NCI-H1694 treated with DMSO at 0.1 percent for 48 hours (cell line): Measurements from ENCODE around the gene FBXO10.
"Not testable (repeated sequence)": the region's sequence is repeated elsewhere in the genome, so short reads cannot be mapped to it uniquely, and the experiment has no call there.

Experiments used
- DNase-seq: peaks from one replicate; lab custom pipeline; 2025; lab: John Stamatoyannopoulos, UW

Gene FBXO10

GRCh38 chr9:37512437-37512836, 63.7 kb downstream of the FBXO10 start:
- DNase-seq, result no peak

GRCh38 chr9:37511016-37512010, 64.9 kb downstream of the FBXO10 start:
- DNase-seq, result no peak

- not testable (repeated sequence) for DNase-seq
Measured at GRCh38 chr9:37510053-37510452, 66.1 kb downstream of the FBXO10 start.

- DNase-seq, result no peak
Measured at GRCh38 chr9:37509536-37509935, 66.6 kb downstream of the FBXO10 start.

- DNase-seq, result no peak
Measured at GRCh38 chr9:37508834-37509206, 67.4 kb downstream of the FBXO10 start.

GRCh38 chr9:37508135-37508833, 67.9 kb downstream of the FBXO10 start:
- no peak for DNase-seq

- no peak for DNase-seq
Measured at GRCh38 chr9:37507566-37508134, 68.5 kb downstream of the FBXO10 start.

GRCh38 chr9:37504605-37505004, 71.6 kb downstream of the FBXO10 start:
- no peak for DNase-seq

GRCh38 chr9:37503736-37504135, 72.4 kb downstream of the FBXO10 start:
- no peak for DNase-seq

- no peak for DNase-seq
Measured at GRCh38 chr9:37501957-37502596, 74.1 kb downstream of the FBXO10 start.

GRCh38 chr9:37499297-37499696, 76.9 kb downstream of the FBXO10 start:
- no peak for DNase-seq

- DNase-seq, result no peak
Measured at GRCh38 chr9:37498457-37498856, 77.7 kb downstream of the FBXO10 start.

- no peak for DNase-seq
Measured at GRCh38 chr9:37497320-37497719, 78.9 kb downstream of the FBXO10 start.

- DNase-seq, result no peak
Measured at GRCh38 chr9:37496020-37496419, 80.2 kb downstream of the FBXO10 start.

GRCh38 chr9:37495571-37495970, 80.6 kb downstream of the FBXO10 start:
- no peak for DNase-seq

GRCh38 chr9:37491939-37492338, 84.2 kb downstream of the FBXO10 start:
- no peak for DNase-seq

GRCh38 chr9:37486616-37487548, 89.3 kb downstream of the FBXO10 start:
- DNase-seq, result no peak

- no peak for DNase-seq
Measured at GRCh38 chr9:37486256-37486615, 89.9 kb downstream of the FBXO10 start.

- peak; percentile 89 for DNase-seq
Measured at GRCh38 chr9:37485389-37486255, 90.6 kb downstream of the FBXO10 start, which contains the start of gene POLR1E. Gene POLR1E (plus strand): TSS chr9:37485948. CDS start chr9:37486048, 100 bp downstream.

- no peak for DNase-seq
Measured at GRCh38 chr9:37480759-37481158, 95.4 kb downstream of the FBXO10 start.
